GM21423 (cell line): Measurements from ENCODE around the gene WDR33.
"Not testable (repeated sequence)": the region's sequence is repeated elsewhere in the genome, so short reads cannot be mapped to it uniquely, and the experiment has no call there.

ENCODE experiments used
- ATAC-seq: cut with Tn5 transposase; IDR thresholded peaks from one replicate; pipeline ENCODE4 v1.9.1; 2021; ENCODE audit warnings: mild to moderate bottlenecking, moderate library complexity; ENCODE audit not compliant: unreplicated experiment

Gene WDR33

DNA sequence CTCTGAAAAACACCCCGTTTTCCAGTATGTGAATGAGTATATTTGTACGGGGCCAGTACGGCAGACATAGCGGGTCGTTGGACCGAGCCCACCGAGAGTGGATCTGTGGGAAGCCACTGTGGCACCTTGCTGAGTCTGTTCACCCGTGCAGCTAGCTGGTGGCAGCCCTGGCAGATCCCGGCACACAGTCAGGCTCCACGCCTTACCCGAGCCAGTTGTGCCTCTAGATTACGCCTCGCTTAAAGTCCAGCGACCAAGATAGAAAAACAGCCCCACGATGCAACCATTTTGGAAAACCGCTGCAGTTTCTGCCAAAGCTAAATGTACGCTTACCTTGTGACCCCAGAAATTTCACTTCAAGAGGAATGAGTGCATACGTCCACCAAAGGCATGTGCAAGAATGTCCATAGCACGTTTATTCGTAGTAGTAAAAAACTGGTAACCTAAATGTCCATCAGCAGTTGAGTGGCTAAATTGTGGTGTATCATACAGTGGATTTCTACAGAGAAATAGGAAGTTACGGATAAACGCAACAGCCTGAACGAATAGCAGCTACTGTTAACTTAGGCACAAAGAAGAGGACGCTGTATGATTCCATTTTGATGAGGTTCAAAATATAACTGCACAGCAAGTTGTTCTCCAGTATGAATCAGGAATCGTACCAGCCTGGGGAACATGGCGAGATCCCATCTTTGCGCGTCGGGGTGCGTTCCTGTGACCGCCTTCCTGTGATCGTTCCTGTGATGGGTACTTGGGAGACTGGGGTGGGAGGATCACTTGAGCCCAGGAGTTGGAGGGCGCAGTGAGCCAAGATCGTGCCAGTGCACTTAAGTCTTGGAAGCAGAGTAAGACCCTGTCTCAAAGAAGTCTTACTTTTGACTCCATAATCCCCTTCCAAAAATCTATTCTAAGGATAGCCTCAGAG is 688 bp upstream of the WDR33 start:
- ATAC-seq, result no peak

GRCh38 chr2:127810156-127810618 is 784 bp downstream of the WDR33 start:
- no peak for ATAC-seq

DNA sequence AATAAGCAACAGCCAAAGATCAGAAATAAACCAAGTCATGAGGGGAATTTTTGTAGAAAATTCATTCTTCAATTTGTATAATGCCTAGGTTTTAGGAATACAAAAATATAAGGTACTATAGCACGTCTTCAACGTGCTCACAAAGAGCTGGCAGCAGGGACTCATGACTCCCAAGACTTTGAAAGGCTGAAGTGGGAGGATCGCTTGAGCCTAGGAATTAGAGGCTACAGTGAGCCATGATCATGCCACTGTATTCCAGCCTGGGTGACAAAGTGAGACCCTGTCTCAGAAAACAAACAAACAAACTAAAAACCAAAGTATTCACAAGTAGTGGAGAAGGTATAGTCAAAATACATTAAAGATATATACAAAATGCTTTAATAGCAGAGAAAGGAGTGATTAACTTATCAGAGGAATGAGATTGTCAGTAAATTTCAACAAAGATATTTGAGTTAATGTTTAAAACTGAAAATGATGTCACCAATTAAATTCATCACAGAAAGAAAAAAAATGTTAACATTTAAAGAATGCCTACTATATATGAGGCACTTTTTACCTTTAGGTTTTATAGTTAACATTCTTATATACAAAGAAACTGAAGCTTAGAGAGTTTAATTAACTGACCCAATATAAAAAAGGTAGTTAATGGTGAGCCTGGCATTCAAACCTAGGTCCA is 3.2 kb downstream of the WDR33 start:
- ATAC-seq, result no peak

DNA sequence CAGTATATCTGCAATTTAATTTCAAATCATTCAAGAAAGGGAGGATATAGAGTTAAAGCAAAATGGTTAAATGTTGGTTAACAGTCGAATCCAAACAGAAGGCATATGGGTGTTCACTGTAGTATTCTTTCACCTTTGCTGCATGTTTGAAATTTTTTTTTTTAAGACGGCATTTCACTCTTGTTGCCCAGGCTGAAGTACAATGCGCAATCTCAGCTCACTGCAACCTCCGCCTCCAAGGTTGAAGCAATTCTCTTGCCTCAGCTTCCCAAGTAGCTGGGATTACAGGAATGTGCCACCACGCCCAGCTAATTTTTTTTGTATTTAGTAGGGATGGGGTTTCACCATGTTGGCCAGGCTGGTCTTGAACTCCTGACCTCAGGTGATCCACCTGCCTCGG is 4.1 kb downstream of the WDR33 start:
- ATAC-seq, result not testable (repeated sequence)

DNA sequence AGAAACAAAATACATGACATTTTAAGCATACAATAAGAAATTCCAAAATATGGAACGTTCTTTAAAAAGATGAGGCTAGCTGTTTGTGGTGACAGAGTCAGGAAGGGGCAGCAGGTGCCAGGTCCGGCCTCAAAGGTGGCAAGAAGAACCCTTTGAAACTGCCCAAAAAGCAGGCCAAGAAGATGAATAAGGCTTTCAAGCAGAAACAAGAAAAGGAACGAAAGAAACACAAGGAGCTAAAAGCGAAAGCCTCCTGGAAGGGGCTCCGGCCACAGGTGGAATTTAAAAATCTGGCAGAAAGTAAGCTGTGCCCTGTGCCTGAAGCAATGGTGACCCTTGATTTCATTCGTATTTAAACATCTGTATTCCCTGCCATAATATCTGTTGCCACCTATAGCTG is 5.5 kb downstream of the WDR33 start:
- no peak for ATAC-seq

DNA sequence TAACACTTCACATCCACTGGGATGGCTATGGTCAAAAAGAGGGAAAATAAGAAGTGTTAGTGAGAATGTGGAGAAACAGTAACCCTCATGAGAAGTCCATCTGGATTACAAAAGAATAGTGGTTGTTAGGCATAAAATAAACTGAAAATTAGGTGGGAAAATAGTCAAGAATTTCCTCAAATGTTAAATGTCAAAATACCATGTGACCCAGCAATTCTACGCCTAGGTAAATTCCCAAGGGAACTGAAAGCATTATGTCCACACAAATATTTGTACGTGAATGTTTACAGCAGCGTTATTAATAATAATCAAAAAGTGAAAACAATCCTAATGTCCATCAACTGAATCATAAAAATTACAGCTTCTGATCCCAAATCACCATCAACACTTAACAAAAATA is 11.0 kb downstream of the WDR33 start:
- no peak for ATAC-seq

- no peak for ATAC-seq
Measured at GRCh38 chr2:127796389-127796788, 14.6 kb downstream of the WDR33 start.

GRCh38 chr2:127794901-127795300 is 16.1 kb downstream of the WDR33 start:
- not testable (repeated sequence) for ATAC-seq

GRCh38 chr2:127792805-127793204 is 18.2 kb downstream of the WDR33 start:
- ATAC-seq, result no peak

- ATAC-seq, result no peak
Measured at GRCh38 chr2:127790694-127791529, 20.1 kb downstream of the WDR33 start.

GRCh38 chr2:127786048-127786809 is 24.7 kb downstream of the WDR33 start:
- no peak for ATAC-seq

DNA sequence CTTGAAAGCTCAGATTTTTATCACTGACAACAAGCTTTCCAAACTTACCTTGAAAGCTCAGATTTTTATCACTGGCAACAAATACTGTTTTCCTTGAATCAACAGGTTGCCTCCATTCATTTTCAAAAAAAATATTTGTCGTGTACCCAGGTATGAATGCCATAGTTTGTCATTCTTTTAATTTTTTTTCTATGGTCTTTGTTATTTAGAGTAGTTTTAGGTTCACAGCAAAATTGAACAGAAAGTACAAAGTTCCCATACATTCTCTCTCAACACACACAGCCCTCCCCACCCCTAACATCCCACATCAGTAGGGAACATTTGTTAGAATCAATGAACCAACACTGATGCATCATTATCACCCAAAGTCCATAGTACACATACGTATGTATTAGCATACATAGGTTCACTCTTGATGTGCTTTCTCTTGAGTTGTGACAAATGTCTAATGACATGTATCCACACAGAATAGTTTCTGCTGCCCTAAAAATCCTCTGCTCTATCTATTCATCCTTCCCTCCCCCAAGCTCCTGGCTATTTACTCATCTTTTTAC is 25.9 kb downstream of the WDR33 start:
- ATAC-seq, result no peak

- ATAC-seq, result no peak
Measured at GRCh38 chr2:127783101-127783500, 27.9 kb downstream of the WDR33 start.

DNA sequence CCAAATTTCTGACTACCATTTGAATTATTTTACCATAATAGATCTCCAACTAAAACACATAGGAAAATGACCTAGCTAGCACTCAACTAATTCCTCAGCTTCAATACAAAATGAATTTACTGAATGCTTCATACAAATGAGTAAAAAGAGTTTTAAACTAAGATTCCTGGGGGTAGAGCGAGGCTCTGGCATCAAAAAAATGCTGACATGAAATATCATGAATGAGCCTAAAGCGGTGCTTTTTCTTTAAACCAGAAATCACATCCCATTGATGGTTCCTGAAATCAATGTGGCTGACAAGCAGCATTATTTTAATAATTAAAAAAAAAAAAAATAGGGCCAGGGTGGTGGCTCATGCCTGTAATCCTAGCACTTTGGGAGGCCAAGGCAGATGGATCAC is 32.1 kb downstream of the WDR33 start:
- no peak for ATAC-seq

DNA sequence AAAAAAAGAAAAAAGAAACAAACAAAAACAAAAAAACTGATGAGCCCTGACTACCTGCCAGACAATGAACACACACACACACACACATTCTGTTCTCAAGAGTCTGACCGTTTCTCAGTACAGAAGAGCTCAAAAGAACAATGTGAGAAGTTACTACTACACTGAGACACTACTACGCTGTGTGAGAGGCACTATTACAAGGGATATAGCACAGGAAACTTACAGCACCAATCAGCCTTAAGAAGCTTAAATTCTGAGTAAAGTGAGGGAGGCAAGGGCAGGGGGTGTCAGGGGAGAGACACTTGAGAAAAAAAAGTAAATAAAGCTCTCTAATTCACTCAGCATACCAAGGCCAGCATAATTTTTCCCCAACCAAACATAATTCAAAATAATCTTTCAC is 32.5 kb downstream of the WDR33 start:
- ATAC-seq, result no peak

DNA sequence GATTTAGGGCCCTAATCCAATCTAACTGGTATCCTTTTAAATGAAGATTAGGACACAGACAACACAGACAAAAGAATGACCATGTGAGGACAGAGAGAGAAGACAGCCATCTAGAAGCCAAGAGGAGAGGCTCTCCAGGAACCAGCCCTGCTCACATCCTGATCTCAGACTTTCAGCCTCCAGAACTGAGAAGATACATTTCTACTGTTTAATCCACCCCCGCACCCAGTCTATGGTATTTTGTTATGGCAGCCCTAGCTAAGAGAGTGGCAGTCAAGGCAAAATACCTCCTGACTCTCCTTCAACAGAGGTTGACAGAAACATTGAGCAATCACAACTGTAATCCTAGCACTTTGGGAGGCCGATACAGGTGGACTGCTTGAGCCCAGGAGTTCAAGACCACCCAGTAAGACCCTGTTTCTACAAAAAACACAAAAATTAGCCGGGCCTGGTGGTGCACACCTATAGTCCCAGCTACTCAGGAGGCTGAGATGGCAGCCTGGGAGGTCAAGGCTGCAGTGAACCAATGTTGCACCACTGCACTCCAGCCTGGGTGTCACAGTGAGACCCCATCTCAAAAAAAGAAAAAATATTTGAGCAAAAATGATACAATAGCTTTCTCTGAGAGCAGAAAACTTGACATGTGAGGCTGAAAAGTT is 34.7 kb downstream of the WDR33 start:
- ATAC-seq, result no peak

DNA sequence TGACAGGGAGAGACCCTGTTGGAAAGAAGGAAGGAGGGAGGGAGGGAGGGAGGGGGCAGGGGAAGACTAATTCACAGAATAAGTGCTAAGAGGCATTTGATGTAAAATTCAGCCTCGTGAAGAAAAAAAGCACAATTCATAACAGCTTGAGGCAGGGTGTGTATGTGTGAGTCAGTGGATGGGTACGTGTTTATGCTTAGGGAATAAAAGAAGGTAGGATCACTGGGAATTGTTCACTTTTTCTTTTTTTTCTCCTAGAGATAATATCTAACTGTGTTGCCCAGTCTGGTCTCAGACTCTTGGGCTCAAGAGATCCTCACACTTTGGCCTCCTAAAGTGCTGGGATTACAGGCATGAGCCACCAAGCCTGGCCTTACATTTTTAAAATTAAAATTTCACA is 39.2 kb downstream of the WDR33 start:
- no peak for ATAC-seq

GRCh38 chr2:127770973-127771735 is 39.8 kb downstream of the WDR33 start:
- ATAC-seq, result no peak

GRCh38 chr2:127770534-127770933 is 40.4 kb downstream of the WDR33 start:
- ATAC-seq, result not testable (repeated sequence)
